ENCODE results near the gene DGCR2.
"Not testable (repeated sequence)": the region's sequence is repeated elsewhere in the genome, so short reads cannot be mapped to it uniquely, and the experiment has no call there.

DGCR2 gene

GRCh38 chr22:19122143-19122751 lies at the start of gene DGCR2:
Gene DGCR2 (minus strand): TSS chr22:19122412. CDS start chr22:19122206, 206 bp downstream.
- peak; percentile 92 to 95 (median 93) for DNase-seq (ENCODE audit: low read depth in 3 of 3)

GRCh38 chr22:19169947-19170318 lies 47.7 kb upstream of the DGCR2 start:
- DNase-seq (ENCODE audit: low read depth in 3 of 3), result no peak

- no peak for DNase-seq (ENCODE audit: low read depth in 3 of 3)
Observed at GRCh38 chr22:19169002-19169946, 47.1 kb upstream of the DGCR2 start.

- DNase-seq (ENCODE audit: low read depth in 3 of 3), result no peak
Observed at GRCh38 chr22:19168088-19168890, 46.1 kb upstream of the DGCR2 start.

- DNase-seq (ENCODE audit: low read depth in 3 of 3), result no peak
Observed at GRCh38 chr22:19167106-19167869, 45.1 kb upstream of the DGCR2 start.

GRCh38 chr22:19166421-19166820 lies 44.2 kb upstream of the DGCR2 start:
- no peak for DNase-seq (ENCODE audit: low read depth in 3 of 3)

GRCh38 chr22:19164425-19164824 lies 42.2 kb upstream of the DGCR2 start:
- no peak for DNase-seq (ENCODE audit: low read depth in 3 of 3)

- DNase-seq (ENCODE audit: low read depth in 3 of 3), result not testable (repeated sequence)
Observed at GRCh38 chr22:19158649-19159048, 36.4 kb upstream of the DGCR2 start.

GRCh38 chr22:19156109-19156508 lies 33.9 kb upstream of the DGCR2 start:
- not testable (repeated sequence) for DNase-seq (ENCODE audit: low read depth in 3 of 3)

GRCh38 chr22:19152942-19153883 lies 31.0 kb upstream of the DGCR2 start:
- DNase-seq (ENCODE audit: low read depth in 3 of 3), result no peak

GRCh38 chr22:19151329-19152191 lies 29.3 kb upstream of the DGCR2 start:
- no peak for DNase-seq (ENCODE audit: low read depth in 3 of 3)

- no peak for DNase-seq (ENCODE audit: low read depth in 3 of 3)
Observed at GRCh38 chr22:19150482-19151328, 28.5 kb upstream of the DGCR2 start.

GRCh38 chr22:19149991-19150390 lies 27.8 kb upstream of the DGCR2 start, which contains the start of gene GSC2:
Gene GSC2 (minus strand): TSS chr22:19150292. CDS start chr22:19150283, 9 bp downstream.
- no peak for DNase-seq (ENCODE audit: low read depth in 3 of 3)

GRCh38 chr22:19149047-19149883 lies 27.1 kb upstream of the DGCR2 start:
- peak in 1 of 3 experiments; percentile 37 for DNase-seq (ENCODE audit: low read depth in 3 of 3)

- DNase-seq (ENCODE audit: low read depth in 3 of 3), result no peak
Observed at GRCh38 chr22:19148417-19149046, 26.3 kb upstream of the DGCR2 start.

- no peak for DNase-seq (ENCODE audit: low read depth in 3 of 3)
Observed at GRCh38 chr22:19147195-19147780, 25.1 kb upstream of the DGCR2 start.

Data from stimulated activated CD4-positive, alpha-beta T cell treated with anti-CD3 and anti-CD28 coated beads, TNF-alpha, amount 100 ng/mL, for 24 hours (primary cell).